ENCODE results near the gene RPL28.
"Not testable (repeated sequence)": the region's sequence is repeated elsewhere in the genome, so short reads cannot be mapped to it uniquely, and the experiment has no call there.

Gene RPL28

DNA sequence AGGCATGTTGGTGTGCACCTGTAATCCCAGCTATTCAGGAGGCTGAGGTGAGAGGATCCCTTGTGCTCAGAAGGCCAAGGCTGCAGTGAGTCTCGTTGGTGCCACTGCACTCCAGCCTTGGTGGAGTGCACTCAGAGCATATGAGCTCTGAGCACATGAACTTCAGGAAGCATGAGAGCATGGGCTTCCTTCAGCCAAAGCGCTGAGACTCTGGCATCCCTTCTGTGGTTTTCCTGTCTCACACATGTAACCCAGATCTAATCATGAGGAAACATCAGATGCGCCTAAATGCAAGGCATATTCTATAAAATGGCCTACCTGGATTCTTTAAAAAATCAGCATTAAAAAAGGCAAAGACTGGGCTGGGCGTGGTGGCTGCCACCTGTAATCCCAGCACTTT, 35.5 kb downstream of the RPL28 start:
- not testable (repeated sequence) for H3K9ac ChIP-seq (ENCODE audit: low read length); H3K27ac ChIP-seq (ENCODE audit: low read depth, low read length)

DNA sequence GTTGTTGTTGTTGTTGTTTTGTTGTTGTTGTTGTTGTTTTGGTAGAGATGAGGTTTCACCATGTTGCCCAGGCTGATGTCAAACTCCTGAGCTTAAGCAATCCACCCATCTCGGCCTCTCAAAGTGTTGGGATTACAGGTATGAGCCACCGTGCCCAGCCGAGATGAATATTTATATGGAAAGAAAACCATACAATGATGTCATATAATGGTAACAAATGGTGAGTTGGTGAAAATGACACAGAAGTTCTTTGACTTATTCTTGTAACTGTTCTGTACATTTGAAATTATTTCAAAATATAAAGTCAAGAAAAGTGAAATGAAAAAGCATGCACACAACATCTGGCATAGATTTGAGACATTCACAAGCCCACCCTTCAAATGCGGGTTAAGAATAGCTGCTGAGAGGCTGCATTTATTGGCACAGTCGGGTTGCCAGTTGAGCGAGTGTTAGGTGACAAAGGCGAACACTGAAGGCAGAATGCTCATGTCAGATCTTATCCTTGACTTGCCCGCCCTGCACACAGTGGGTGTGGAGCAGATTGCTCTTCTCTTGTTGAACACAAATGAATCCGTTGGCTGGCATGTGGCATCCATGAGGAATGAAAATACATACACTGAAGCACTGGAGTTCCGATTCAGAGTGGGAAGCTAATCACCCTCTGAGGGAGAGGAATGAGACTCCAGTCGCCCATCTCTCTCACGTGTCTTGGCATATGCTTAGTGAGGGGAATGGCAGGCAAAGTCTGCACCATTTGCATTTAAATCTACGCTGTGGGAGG, 37.7 kb downstream of the RPL28 start:
- no peak overlapping the region for H3K4me3 ChIP-seq (ENCODE audit: low read depth, low read length)
- no peak overlapping the region for H3K27ac ChIP-seq (ENCODE audit: low read depth, low read length)
- peaks cover 15% of the 10 kb centered on the region for H3K27me3 ChIP-seq (ENCODE audit: control insufficient read depth, insufficient read depth, low read length)
- H3K36me3 ChIP-seq (ENCODE audit: control insufficient read depth, insufficient read depth, low read length), result no peaks in the 10 kb centered on the region
- no peaks in the 10 kb centered on the region for H3K4me1 ChIP-seq (ENCODE audit: control insufficient read depth, insufficient read depth, low read length)
- H3K9ac ChIP-seq (ENCODE audit: low read length), result no peak overlapping the region
- peaks cover 3% of the 10 kb centered on the region; the same call in 1 of the 2 replicates for H3K9me3 ChIP-seq (ENCODE audit: control insufficient read depth, insufficient read depth, low read depth, low read length)

More for the DNA sequence above, 35.5 kb downstream of the RPL28 start:
- not testable (repeated sequence) for H3K9me3 ChIP-seq (ENCODE audit: control insufficient read depth, insufficient read depth, low read depth, low read length); H3K4me1 ChIP-seq (ENCODE audit: control insufficient read depth, insufficient read depth, low read length); H3K4me3 ChIP-seq (ENCODE audit: low read depth, low read length); H3K36me3 ChIP-seq (ENCODE audit: control insufficient read depth, insufficient read depth, low read length)
- peaks cover 15% of the 10 kb centered on the region for H3K27me3 ChIP-seq (ENCODE audit: control insufficient read depth, insufficient read depth, low read length)

DNA sequence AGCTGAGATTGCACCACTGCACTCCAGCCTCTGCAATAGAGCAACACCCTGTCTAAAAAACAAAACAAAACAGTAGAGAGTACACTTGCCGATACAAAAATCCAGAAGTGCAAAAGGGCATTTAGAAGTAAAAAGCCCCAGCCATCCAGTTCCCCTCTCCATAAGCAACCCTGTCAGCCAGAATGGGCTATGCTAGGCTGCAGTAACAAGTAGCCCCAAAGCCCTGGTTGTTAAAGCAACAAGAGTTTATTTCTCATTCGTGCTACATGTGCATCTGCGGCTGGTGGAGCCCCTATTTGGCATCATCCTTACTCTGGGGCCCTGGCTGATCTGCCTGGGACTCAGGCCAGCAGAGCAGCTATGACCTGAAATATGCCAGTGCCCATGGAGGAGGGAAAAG, 38.8 kb downstream of the RPL28 start:
- Histone ChIP-seq H3K4me1 (ENCODE audit: control insufficient read depth, insufficient read depth, low read length) (no peaks in the 10 kb centered on the region), H3K27ac (ENCODE audit: low read depth, low read length) (no peak overlapping the region), H3K9me3 (ENCODE audit: control insufficient read depth, insufficient read depth, low read depth, low read length) (peaks cover 3% of the 10 kb centered on the region; the same call in 1 of the 2 replicates), H3K9ac (ENCODE audit: low read length) (no peak overlapping the region), H3K27me3 (ENCODE audit: control insufficient read depth, insufficient read depth, low read length) (peaks cover 15% of the 10 kb centered on the region), H3K4me3 (ENCODE audit: low read depth, low read length) (no peak overlapping the region), H3K36me3 (ENCODE audit: control insufficient read depth, insufficient read depth, low read length) (no peaks in the 10 kb centered on the region)

DNA sequence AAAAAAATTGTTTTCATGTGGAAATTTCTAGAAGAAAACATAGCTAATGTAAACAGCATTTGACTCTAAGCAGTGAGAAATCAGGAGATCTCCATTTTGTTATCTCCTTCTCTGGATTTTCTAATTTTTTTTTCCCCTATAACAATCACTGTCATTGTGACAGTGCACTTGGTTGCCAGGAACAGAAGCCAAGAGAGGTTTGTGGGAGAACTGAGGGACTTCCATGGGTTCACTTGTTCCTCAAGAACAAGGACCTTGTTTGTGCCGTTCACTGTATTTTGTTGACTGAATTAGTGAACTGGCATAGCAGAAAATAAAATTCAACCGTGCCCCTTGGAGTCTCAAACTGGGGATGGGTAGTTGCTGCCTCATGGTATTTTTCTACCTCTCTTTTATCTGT, 40.3 kb downstream of the RPL28 start:
- Histone ChIP-seq H3K9me3 (ENCODE audit: control insufficient read depth, insufficient read depth, low read depth, low read length) (no peaks in the 10 kb centered on the region), H3K36me3 (ENCODE audit: control insufficient read depth, insufficient read depth, low read length) (no peaks in the 10 kb centered on the region), H3K4me1 (ENCODE audit: control insufficient read depth, insufficient read depth, low read length) (no peaks in the 10 kb centered on the region), H3K9ac (ENCODE audit: low read length) (no peak overlapping the region), H3K27ac (ENCODE audit: low read depth, low read length) (no peak overlapping the region), H3K4me3 (ENCODE audit: low read depth, low read length) (no peak overlapping the region), H3K27me3 (ENCODE audit: control insufficient read depth, insufficient read depth, low read length) (peaks cover 6% of the 10 kb centered on the region; the same call in 1 of the 2 replicates)

DNA sequence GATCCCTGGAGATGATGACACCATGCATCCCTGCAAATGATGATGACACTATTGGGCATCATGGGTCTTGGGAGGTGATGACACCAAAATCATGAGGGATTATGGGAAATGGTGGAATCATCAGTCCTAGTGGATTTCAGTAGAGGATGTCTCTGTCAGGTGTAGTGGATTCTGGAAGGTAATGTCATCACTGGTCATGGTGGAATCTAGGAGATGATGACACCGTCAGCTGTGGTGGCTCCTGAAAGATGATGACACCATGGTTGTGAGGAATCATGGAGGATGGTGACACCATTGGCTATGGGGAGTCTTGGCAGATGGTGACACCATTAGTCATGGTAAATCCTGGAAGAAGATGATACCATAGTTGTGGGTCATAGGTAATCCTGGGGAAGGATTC, 45.5 kb downstream of the RPL28 start:
- no peaks in the 10 kb centered on the region for H3K36me3 ChIP-seq (ENCODE audit: control insufficient read depth, insufficient read depth, low read length)
- H3K27me3 ChIP-seq (ENCODE audit: control insufficient read depth, insufficient read depth, low read length), result peaks cover 38% of the 10 kb centered on the region
- no peaks in the 10 kb centered on the region for H3K4me1 ChIP-seq (ENCODE audit: control insufficient read depth, insufficient read depth, low read length)
- H3K9ac ChIP-seq (ENCODE audit: low read length), result no peak overlapping the region
- no peaks in the 10 kb centered on the region for H3K9me3 ChIP-seq (ENCODE audit: control insufficient read depth, insufficient read depth, low read depth, low read length)
- no peak overlapping the region for H3K4me3 ChIP-seq (ENCODE audit: low read depth, low read length)
- no peak overlapping the region for H3K27ac ChIP-seq (ENCODE audit: low read depth, low read length)

DNA sequence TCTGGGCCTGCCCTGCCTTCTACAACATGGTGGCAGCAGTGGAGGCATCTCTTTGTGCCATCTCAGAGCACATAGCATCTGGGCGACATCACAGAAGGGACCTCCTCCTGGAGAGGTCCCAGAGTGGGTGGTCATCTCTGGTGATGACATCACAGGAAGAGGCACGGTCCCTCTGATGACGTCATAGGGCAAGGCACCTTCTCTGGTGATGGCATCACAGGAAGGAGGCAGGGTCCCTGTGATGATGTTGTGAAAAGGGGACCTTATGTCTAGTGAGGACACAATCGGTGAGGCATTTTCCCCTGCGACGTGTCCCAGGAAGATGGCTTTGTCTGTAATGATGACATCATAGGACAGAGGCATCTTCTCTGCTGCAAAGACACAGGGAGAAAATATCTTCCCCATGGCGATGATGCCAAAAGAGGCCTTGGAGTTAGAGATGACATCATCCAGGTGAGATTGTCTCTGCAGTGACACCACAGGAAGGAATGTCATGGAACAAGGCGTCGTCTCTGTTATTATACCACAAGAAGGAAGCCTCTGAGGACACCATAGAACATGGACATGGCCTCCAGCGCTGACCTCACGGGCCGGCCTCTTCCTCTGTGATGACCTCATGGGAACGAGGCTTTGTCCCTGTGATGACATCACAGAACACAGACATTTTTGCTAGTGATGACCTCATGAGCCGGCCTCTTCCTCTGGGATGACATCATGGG, 46.7 kb downstream of the RPL28 start:
- H3K4me1 ChIP-seq (ENCODE audit: control insufficient read depth, insufficient read depth, low read length), result no peaks in the 10 kb centered on the region
- no peaks in the 10 kb centered on the region for H3K36me3 ChIP-seq (ENCODE audit: control insufficient read depth, insufficient read depth, low read length)
- no peak overlapping the region for H3K9ac ChIP-seq (ENCODE audit: low read length)
- no peaks in the 10 kb centered on the region for H3K9me3 ChIP-seq (ENCODE audit: control insufficient read depth, insufficient read depth, low read depth, low read length)
- peaks cover 38% of the 10 kb centered on the region for H3K27me3 ChIP-seq (ENCODE audit: control insufficient read depth, insufficient read depth, low read length)
- H3K4me3 ChIP-seq (ENCODE audit: low read depth, low read length), result no peak overlapping the region
- no peak overlapping the region for H3K27ac ChIP-seq (ENCODE audit: low read depth, low read length)

DNA sequence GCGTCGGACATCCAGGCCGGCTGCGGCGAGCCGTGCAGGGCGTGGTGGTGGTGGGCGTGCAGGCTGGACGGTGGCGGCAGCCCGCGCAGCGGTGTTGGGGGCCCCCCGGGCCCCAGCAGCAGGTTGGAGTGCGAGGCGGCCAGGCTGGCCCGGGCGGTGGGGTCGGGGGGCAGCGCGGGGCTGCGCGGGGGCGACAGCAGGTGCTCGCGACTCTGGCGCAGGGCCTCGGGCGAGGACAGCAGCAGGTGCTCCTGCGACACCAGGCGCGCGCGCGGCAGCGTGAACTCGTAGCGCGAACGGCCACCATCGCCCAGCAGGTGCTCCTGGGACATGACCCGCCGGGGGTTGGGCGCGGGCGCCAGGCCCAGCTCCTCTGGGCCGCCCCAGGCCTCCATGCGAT, 47.6 kb downstream of the RPL28 start:
- Histone ChIP-seq H3K4me3 (ENCODE audit: low read depth, low read length) (no peak overlapping the region), H3K36me3 (ENCODE audit: control insufficient read depth, insufficient read depth, low read length) (no peaks in the 10 kb centered on the region), H3K4me1 (ENCODE audit: control insufficient read depth, insufficient read depth, low read length) (no peaks in the 10 kb centered on the region), H3K9ac (ENCODE audit: low read length) (no peak overlapping the region), H3K27ac (ENCODE audit: low read depth, low read length) (no peak overlapping the region), H3K9me3 (ENCODE audit: control insufficient read depth, insufficient read depth, low read depth, low read length) (no peaks in the 10 kb centered on the region), H3K27me3 (ENCODE audit: control insufficient read depth, insufficient read depth, low read length) (peaks cover 44% of the 10 kb centered on the region)

DNA sequence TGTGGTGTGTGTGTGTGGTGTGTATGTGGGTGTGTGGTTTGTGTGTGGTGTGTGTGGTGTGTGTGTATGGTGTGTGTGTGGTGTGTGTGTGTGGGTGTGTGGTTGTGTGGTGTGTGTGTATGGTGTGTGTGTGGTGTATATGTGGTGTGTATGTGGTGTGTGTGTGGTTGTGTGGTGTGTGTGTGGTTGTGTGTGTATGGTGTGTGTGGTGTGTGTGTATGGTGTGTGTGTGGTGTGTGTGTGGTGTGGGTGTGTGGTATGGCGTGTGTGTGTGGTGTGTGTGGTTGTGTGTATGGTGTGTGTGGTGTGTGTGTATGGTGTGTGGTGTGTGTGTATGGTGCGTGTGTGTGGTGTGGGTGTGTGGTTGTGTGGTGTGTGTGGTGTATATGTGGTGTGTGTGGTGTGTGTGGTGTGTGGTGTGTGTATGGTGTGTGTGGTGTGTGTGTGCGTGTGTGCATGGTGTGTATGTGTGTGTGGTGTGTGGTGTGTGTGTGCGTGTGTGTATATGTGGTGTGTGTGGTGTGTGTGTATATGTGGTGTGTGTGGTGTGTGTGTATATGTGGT, 48.7 kb downstream of the RPL28 start:
- Histone ChIP-seq H3K4me1 (ENCODE audit: control insufficient read depth, insufficient read depth, low read length) (no peaks in the 10 kb centered on the region), H3K27me3 (ENCODE audit: control insufficient read depth, insufficient read depth, low read length) (peaks cover 55% of the 10 kb centered on the region), H3K36me3 (ENCODE audit: control insufficient read depth, insufficient read depth, low read length) (no peaks in the 10 kb centered on the region), H3K9me3 (ENCODE audit: control insufficient read depth, insufficient read depth, low read depth, low read length) (no peaks in the 10 kb centered on the region), H3K27ac (ENCODE audit: low read depth, low read length) (no peak overlapping the region), H3K4me3 (ENCODE audit: low read depth, low read length) (no peak overlapping the region), H3K9ac (ENCODE audit: low read length) (no peak overlapping the region)

DNA sequence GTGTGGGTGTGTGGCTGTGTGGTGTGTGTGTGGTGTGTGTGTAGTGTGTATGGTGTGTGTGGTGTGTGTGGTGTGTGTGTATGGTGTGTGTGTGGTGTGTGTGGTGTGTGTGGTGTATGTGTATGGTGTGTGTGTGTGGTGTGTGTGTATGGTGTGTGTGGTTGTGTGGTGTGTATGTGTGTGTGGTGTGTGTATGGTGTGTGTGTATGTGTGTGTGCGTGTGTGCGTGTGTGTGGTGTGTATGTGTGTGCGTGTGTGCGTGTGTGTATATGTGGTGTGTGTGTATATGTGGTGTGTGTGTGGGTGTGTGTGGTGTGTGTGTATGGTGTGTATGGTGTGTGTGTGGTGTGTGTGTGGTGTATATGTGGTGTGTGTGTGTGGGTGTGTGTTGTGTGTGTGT, 49.3 kb downstream of the RPL28 start:
- Histone ChIP-seq H3K27me3 (ENCODE audit: control insufficient read depth, insufficient read depth, low read length) (peaks cover 61% of the 10 kb centered on the region), H3K4me1 (ENCODE audit: control insufficient read depth, insufficient read depth, low read length) (no peaks in the 10 kb centered on the region), H3K9ac (ENCODE audit: low read length) (no peak overlapping the region), H3K27ac (ENCODE audit: low read depth, low read length) (no peak overlapping the region), H3K9me3 (ENCODE audit: control insufficient read depth, insufficient read depth, low read depth, low read length) (no peaks in the 10 kb centered on the region), H3K36me3 (ENCODE audit: control insufficient read depth, insufficient read depth, low read length) (no peaks in the 10 kb centered on the region), H3K4me3 (ENCODE audit: low read depth, low read length) (no peak overlapping the region)

DNA sequence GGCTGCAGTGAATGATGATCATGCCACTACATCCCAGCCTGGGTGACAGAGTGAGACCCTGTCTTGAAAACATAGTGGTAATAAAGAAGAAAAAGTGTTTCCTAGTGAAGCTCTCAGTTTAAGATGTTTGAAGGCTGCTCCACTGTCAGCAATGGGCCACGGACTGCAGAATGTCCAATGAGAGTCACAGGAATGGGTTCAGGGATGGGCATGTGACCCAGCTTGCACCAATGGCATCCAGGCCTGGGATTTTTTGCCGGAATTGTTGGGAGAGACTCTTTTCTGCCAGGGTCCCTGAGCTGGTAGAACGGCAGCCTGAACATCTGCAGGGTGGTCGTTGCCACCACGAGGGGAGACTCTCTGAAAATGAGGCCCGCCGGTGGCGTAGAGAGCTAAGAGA, 51.1 kb downstream of the RPL28 start:
- H3K36me3 ChIP-seq (ENCODE audit: control insufficient read depth, insufficient read depth, low read length), result no peaks in the 10 kb centered on the region
- peaks cover 72% of the 10 kb centered on the region for H3K27me3 ChIP-seq (ENCODE audit: control insufficient read depth, insufficient read depth, low read length)
- no peak overlapping the region for H3K9ac ChIP-seq (ENCODE audit: low read length)
- H3K4me3 ChIP-seq (ENCODE audit: low read depth, low read length), result no peak overlapping the region
- H3K9me3 ChIP-seq (ENCODE audit: control insufficient read depth, insufficient read depth, low read depth, low read length), result no peaks in the 10 kb centered on the region
- no peak overlapping the region for H3K27ac ChIP-seq (ENCODE audit: low read depth, low read length)
- H3K4me1 ChIP-seq (ENCODE audit: control insufficient read depth, insufficient read depth, low read length), result peaks cover 6% of the 10 kb centered on the region

DNA sequence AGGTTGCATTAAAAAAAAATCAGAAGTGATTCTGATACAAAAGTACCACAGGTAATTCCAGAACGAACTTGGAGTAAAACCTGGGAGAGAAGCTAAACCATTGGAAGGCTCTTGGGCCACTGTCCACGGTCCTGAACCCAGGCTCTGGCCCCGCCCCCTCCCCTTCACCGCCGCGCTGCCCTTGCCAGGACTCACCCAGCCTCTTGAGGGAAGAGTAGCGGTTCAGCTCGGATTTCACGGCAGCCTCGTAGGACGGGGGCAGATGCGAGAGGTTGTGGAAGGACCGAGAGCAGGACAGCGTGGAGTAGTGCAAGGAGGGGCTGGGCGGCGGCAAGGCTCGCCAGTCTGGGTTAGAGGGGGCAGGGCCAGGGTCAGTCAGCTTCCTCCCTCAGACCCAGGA, 51.7 kb downstream of the RPL28 start:
- Histone ChIP-seq H3K4me3 (ENCODE audit: low read depth, low read length) (no peak overlapping the region), H3K36me3 (ENCODE audit: control insufficient read depth, insufficient read depth, low read length) (no peaks in the 10 kb centered on the region), H3K27ac (ENCODE audit: low read depth, low read length) (no peak overlapping the region), H3K4me1 (ENCODE audit: control insufficient read depth, insufficient read depth, low read length) (peaks cover 7% of the 10 kb centered on the region), H3K9me3 (ENCODE audit: control insufficient read depth, insufficient read depth, low read depth, low read length) (no peaks in the 10 kb centered on the region), H3K9ac (ENCODE audit: low read length) (no peak overlapping the region), H3K27me3 (ENCODE audit: control insufficient read depth, insufficient read depth, low read length) (peaks cover 72% of the 10 kb centered on the region)

Measured in HUES6 (cell line).